Lower lobe of right lung (tissue), 2 donors: Measurements from ENCODE around the gene SULT4A1. TPM values are rescaled to one million over a fixed set of nuclear protein-coding genes. Genes with fewer than 3 reads are reported as not detected.

Source experiments
- ATAC-seq, 2 donors: fragments of 200-7000 bp; cut with Tn5 transposase; one replicate each; pipeline ENCODE4 v1.9.1; 2020 to 2022; ENCODE audit warnings: mild to moderate bottlenecking in 2 of 2, moderate library complexity in 2 of 2
- DNase-seq: peaks from one replicate; pipeline ENCODE4 v3.0.0-alpha.2; 2020
- H3K27ac ChIP-seq: fragments of 200-600 bp; one replicate; pipeline ENCODE4 v1.8.0; 2022
- H3K27me3 ChIP-seq: fragments of 200-600 bp; one replicate; pipeline ENCODE4 v1.8.0; 2022; ENCODE audit warnings: low read depth
- H3K36me3 ChIP-seq: fragments of 200-600 bp; one replicate; pipeline ENCODE4 v1.8.0; 2022; ENCODE audit warnings: mild to moderate bottlenecking
- H3K4me1 ChIP-seq: fragments of 200-600 bp; one replicate; pipeline ENCODE4 v1.8.0; 2022
- H3K4me3 ChIP-seq: fragments of 200-600 bp; one replicate; pipeline ENCODE4 v1.8.0; 2022; ENCODE audit warnings: mild to moderate bottlenecking
- H3K9me3 ChIP-seq: fragments of 200-600 bp; one replicate; pipeline ENCODE4 v1.8.0; 2022
- CTCF ChIP-seq: fragments of 200-600 bp; IDR thresholded peaks from one replicate; pipeline ENCODE4 v1.8.0; 2022; ENCODE audit warnings: antibody characterized with exemption, mild to moderate bottlenecking
- intact Hi-C: fragments of 100-400 bp; cut with DNase I; formaldehyde crosslinking; loops from one replicate; pipeline ENCODE4 v1.11.0; 2022
- total RNA-seq: library from RNA; stranded (reverse); fragmentation: NEBNext Ultra II Directional; extraction: Animal tissue kit (Norgen Biotek cat#: 25700); gene quantifications from one replicate; pipeline ENCODE4 v1.2.1, GENCODE V29; 2021
- donor health status: DM: no; HTN: yes; CAD: no; lungs with severe emphysema.

SULT4A1 gene
- total RNA-seq, 1 donor from 2014 or later = not detected

- intact Hi-C loops = no loop called here
- DNase-seq (no peak), ATAC-seq (no peak)
- H3K9me3 ChIP-seq = no peaks in the 10 kb centered on the region
- no peaks in the 10 kb centered on the region for H3K36me3 ChIP-seq
- no peaks in the 10 kb centered on the region for H3K4me1 ChIP-seq
- no peak overlapping the region for H3K4me3 ChIP-seq
- H3K27ac ChIP-seq = no peak overlapping the region
- no peak for TF ChIP-seq CTCF
- H3K27me3 ChIP-seq = peaks cover 13% of the 10 kb centered on the region
These were observed 23.6 kb downstream of the SULT4A1 start for GRCh38 chr22:43838571-43839307.

GRCh38 chr22:43838161-43838560, 24.2 kb downstream of the SULT4A1 start:
- DNase-seq = no peak
- H3K4me1 ChIP-seq = no peaks in the 10 kb centered on the region
- no peak overlapping the region for H3K27ac ChIP-seq
- no peaks in the 10 kb centered on the region for H3K9me3 ChIP-seq
- TF ChIP-seq CTCF = no peak
- ATAC-seq = no peak
- peaks cover 13% of the 10 kb centered on the region for H3K27me3 ChIP-seq
- H3K4me3 ChIP-seq = no peak overlapping the region
- intact Hi-C loops = no loop called here
- no peaks in the 10 kb centered on the region for H3K36me3 ChIP-seq

- H3K27me3 ChIP-seq = peaks cover 13% of the 10 kb centered on the region
- ATAC-seq (no peak), DNase-seq (no peak)
- H3K4me1 ChIP-seq = no peaks in the 10 kb centered on the region
- no peak overlapping the region for H3K27ac ChIP-seq
- intact Hi-C loops = no loop called here
- no peak for TF ChIP-seq CTCF
- no peak overlapping the region for H3K4me3 ChIP-seq
- no peaks in the 10 kb centered on the region for H3K36me3 ChIP-seq
- H3K9me3 ChIP-seq = no peaks in the 10 kb centered on the region
These were observed 24.6 kb downstream of the SULT4A1 start for GRCh38 chr22:43837666-43838065.

- peak; percentile 18 for DNase-seq
- H3K9me3 ChIP-seq = no peaks in the 10 kb centered on the region
- intact Hi-C loops = no loop called here
- no peak overlapping the region for H3K4me3 ChIP-seq
- ATAC-seq = no peak
- H3K36me3 ChIP-seq = no peaks in the 10 kb centered on the region
- peaks cover 13% of the 10 kb centered on the region for H3K27me3 ChIP-seq
- no peaks in the 10 kb centered on the region for H3K4me1 ChIP-seq
- no peak for TF ChIP-seq CTCF
- H3K27ac ChIP-seq = no peak overlapping the region
These were observed 26.6 kb downstream of the SULT4A1 start for GRCh38 chr22:43835736-43836135.

- Histone ChIP-seq H3K27ac (no peak overlapping the region), H3K4me3 (no peak overlapping the region), H3K36me3 (no peaks in the 10 kb centered on the region), H3K27me3 (peaks cover 13% of the 10 kb centered on the region), H3K9me3 (no peaks in the 10 kb centered on the region), H3K4me1 (no peaks in the 10 kb centered on the region)
- ATAC-seq = no peak
- peak; percentile 20 for DNase-seq
- TF ChIP-seq CTCF = no peak
- intact Hi-C loops = no loop called here
These were observed 27.1 kb downstream of the SULT4A1 start for GRCh38 chr22:43835166-43835565.
